LNCaP clone FGC (cell line): Measurements from ENCODE around the gene CASP7.
"Not testable (repeated sequence)": the region's sequence is repeated elsewhere in the genome, so short reads cannot be mapped to it uniquely, and the experiment has no call there.

Experiments
- DNase-seq: peaks from one replicate; pipeline ENCODE4 v3.0.0-alpha.2; 2011; ENCODE audit warnings: low read depth
- H3K4me3 ChIP-seq: 2 replicates; pipeline ENCODE4 v1.5.1; 2011; ENCODE audit warnings: mild to moderate bottlenecking, low read depth, low read length, control low read depth
- CTCF ChIP-seq: IDR thresholded peaks from 2 replicates; pipeline ENCODE4 v1.5.1; 2012; ENCODE audit warnings: mild to moderate bottlenecking; ENCODE audit not compliant: control insufficient read depth, insufficient read depth; ENCODE audit errors: extremely low read depth

Gene CASP7

GRCh38 chr10:113644185-113645120 lies 35.3 kb upstream of the CASP7 start:
- no peak overlapping the region for H3K4me3 ChIP-seq
- no peak for TF ChIP-seq CTCF
- DNase-seq = no peak

DNA sequence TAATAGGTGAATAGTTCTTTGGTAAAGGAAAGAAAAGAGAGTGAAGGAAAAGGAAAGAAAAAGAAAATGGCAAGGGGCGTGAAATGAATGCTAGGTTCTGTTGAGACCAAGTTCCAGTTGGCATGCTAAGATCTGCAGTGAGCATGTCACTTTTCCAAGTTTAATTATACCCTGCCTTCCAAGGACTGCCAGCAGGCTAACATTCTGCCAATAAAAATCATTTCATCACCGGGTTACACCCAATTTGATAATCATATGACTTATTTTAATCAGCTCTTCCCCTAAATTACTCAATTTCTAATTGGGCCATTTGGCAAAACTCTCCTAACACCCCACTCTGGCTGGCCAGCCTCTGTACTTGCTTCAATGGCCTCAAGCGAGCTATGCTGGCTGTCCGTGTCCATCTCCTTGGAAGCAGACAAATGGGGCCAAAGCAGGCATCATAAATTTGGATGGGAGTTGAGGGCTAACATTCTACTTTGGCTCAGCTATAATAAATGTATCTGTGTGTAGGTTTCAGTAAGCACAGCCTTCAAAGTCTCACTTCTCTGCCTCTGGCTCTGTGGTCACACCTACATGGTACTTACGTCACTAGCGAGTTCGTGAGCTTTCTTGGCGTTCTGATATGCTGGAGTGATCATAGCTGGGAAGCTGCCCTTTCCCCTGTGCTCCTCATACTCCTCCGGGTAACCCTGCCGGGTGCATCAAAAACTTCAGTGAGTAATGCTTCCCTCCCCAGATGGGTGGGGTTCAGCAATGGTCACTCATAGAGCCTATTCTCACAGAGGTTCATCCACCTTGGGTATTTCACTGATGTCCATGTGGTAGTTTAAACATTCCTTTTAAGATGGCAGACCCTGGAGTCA lies 33.1 kb upstream of the CASP7 start:
- TF ChIP-seq CTCF = no peak
- no peak overlapping the region for H3K4me3 ChIP-seq
- no peak for DNase-seq

DNA sequence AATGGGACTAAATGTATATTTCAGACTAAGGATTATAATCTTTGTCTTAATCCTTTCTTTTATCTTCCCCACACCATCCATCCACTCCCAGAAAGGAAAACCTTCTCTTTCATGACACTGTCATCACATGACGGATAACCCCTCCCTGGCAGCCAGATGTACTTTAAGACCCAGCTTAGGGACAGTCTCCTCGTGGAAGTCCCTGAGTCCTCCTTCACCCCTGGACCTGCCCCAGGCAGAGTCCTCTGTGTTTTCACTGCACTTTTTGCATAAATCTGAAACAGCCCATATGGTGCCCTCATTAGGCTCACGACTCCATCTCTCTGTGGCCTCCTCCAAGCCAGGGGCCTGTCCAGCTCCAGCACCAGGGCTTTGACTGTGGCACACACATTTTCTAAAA lies 31.9 kb upstream of the CASP7 start:
- DNase-seq = no peak
- no peak for TF ChIP-seq CTCF
- no peak overlapping the region for H3K4me3 ChIP-seq

DNA sequence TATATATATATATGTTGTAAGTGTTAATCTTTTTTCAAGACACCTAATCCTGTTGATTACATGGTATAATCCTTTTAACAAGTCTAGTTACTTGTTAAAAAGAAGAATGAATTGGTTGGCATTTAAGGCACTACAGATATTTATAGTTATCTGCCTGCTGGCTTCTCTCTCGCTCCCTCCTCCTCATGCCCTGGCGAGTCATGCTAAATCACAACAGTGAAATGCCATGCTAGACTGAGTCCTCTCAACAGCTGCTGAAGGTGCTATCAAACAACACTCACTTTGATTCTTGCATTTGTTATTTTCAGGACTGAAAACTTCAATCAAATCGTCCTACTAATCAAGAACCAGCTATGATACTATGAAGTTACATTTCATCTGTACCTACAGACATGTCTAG lies 31.2 kb upstream of the CASP7 start:
- no peak for DNase-seq
- TF ChIP-seq CTCF = no peak
- H3K4me3 ChIP-seq = no peak overlapping the region

DNA sequence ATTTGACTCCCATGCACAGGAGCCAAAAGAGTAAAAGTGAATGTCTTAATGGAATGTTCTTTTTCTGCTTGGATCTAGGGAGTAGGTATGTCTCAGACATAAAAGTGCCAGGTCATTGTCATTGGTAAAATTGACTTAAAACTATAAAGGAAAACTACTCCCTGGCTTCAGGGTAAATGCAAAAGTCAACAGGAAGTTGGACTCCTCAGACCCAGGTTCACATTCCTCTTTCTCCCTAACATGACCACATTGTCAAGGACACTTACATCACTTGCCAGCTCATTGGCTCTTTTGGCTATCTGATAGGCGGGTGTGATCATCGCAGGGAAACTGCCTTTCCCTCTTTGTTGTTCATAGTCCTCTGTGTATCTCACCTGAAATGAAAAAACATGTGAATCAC lies 29.5 kb upstream of the CASP7 start:
- H3K4me3 ChIP-seq = no peak overlapping the region
- DNase-seq = no peak
- no peak for TF ChIP-seq CTCF

DNA sequence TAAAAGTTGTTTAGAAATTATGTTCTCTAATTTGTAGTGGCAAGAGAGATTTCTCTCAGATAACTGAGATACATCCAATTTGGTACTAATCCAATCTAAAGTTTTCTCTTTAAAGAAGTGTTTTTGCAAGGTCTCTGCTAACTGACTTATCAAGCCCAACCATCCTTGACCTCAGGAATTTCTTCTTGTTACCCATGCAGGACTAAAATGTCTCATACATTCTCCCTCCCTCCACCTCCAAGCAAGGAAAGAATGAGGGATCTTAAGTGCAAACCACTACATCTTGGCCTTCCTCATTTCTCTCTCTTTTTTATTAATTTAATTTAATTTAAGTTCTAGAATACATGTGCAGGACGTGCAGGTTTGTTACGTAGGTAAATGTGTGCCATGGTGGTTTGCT lies 28.7 kb upstream of the CASP7 start:
- no peak for TF ChIP-seq CTCF
- no peak for DNase-seq
- no peak overlapping the region for H3K4me3 ChIP-seq

DNA sequence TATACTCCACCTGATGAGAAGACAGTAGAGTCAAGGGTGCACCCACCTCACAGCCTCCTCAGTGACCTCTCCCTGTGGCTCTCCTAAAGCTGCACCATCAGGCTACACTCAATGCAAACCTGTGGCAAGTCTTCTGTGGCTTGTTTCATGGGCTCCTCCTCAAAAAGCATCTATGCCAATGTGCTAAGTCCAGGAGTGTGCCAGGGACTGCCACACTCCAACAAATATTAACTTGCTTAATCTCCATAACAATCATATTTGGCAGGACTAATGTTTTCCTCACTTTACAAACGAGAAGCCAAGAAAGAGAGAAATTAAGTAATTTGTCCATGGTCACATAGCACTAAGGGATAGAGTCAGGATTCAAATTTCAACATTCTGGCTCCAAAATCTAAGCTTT lies 27.8 kb upstream of the CASP7 start:
- H3K4me3 ChIP-seq = no peak overlapping the region
- DNase-seq = no peak
- TF ChIP-seq CTCF = no peak

DNA sequence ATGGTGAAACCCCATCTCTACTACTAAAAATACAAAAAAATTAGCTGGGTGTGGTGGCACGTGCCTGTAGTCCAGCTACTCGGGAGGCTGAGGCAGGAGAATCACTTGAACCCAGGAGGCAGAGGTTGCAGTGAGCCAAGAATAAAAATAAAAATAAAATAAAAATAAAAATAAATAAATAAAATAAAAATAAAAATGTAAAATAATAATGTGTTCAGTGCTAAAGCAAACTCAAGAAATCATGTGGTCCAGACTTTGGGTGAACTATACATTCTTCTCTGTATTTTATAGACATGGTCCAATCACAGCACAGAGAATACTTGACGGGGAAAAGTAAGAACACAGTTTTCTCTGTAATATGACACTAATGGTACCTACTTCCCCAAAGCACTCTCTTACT lies 27.3 kb upstream of the CASP7 start:
- H3K4me3 ChIP-seq, DNase-seq: not testable (repeated sequence)
